AG10803 (cell line): ENCODE results near the gene CPEB1.

ENCODE experiments used
- DNase-seq: peaks from one replicate; pipeline ENCODE4 v3.0.0; 2010; ENCODE audit warnings: low read depth
- H3K4me3 ChIP-seq: 2 replicates; pipeline ENCODE4 v1.5.1; 2011; ENCODE audit warnings: mild to moderate bottlenecking, low read length, control low read depth
- TF ChIP-seq, protein P1 (sequence below): conservative IDR thresholded peaks from 2 replicates; pipeline ENCODE4 v1.5.1; 2011; ENCODE audit warnings: mild to moderate bottlenecking, low read length, control low read depth, inconsistent platforms

Gene CPEB1

DNA sequence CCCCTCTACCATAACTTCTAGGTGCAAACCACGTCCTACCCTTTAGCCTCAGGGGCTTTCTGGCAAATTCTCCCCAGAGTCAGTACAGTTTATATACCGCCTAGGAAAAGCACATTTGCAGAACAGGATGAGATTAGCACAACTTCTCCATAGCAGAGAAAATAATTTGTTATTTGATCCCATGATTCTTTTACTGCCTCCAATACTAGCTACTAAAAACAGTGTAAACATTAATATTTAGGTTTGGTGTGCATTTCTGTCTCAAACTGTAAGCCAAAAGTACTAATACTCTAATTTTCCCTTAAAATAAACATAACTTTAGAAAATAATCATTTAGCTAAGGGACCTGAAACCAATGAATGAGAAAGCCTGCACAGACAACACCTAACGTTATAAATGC, 4.5 kb downstream of the CPEB1 start:
- TF ChIP-seq, protein P1, sequence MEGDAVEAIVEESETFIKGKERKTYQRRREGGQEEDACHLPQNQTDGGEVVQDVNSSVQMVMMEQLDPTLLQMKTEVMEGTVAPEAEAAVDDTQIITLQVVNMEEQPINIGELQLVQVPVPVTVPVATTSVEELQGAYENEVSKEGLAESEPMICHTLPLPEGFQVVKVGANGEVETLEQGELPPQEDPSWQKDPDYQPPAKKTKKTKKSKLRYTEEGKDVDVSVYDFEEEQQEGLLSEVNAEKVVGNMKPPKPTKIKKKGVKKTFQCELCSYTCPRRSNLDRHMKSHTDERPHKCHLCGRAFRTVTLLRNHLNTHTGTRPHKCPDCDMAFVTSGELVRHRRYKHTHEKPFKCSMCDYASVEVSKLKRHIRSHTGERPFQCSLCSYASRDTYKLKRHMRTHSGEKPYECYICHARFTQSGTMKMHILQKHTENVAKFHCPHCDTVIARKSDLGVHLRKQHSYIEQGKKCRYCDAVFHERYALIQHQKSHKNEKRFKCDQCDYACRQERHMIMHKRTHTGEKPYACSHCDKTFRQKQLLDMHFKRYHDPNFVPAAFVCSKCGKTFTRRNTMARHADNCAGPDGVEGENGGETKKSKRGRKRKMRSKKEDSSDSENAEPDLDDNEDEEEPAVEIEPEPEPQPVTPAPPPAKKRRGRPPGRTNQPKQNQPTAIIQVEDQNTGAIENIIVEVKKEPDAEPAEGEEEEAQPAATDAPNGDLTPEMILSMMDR: no peak
- H3K4me3 ChIP-seq: no peak overlapping the region
- no peak for DNase-seq

DNA sequence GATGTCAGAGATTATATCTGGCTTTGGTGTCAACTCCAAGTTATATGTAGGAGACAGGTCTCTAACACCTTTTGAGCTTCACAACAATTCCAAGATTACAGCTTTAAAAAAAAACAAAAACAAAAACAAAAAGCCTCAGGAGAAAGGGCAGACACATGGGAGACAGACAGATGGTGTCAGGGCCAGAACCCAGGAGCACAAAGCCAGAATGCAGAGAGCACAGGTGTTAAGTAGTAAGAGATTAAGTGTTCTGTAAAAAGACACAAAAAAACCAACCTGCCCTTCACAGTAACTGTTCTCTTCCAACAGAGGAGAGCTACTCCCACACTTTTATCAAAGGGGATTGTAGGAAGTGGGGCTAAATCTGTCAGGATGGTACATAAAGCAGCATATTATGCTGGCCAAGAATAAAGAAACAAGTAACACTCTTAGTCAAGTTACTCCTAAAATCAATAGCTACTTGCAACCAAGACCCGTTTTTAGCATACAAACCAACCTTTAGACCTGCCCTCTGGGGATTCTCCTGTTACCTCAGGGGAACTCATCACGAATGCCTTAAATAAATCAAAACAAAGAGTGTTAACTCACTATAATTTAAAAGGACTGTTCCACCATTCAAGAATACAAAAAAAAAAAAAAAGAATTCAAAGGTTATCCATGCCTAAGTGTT, 5.9 kb downstream of the CPEB1 start:
- no peak overlapping the region for H3K4me3 ChIP-seq
- no peak for DNase-seq
- TF ChIP-seq, protein P1: no peak

DNA sequence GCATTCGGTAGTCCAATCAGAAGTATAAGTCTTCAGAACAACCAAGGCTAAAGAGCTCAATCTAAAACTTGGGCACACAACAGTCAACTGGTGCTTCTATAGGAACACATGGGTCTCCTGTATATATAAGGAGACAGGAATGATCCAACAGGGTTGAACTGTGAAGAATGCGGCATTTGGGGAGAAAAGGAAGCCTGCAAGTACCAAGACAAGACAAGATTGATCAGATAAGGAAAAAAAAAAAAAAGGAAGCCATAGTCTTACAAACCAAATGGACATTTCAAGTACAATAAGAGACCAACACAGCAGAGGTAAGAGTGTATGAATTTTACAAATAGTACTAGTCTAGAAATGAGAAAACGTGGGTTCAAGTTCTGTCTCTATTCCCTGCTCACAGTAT, 6.5 kb downstream of the CPEB1 start:
- TF ChIP-seq, protein P1: no peak
- H3K4me3 ChIP-seq: no peak overlapping the region
- DNase-seq: no peak

DNA sequence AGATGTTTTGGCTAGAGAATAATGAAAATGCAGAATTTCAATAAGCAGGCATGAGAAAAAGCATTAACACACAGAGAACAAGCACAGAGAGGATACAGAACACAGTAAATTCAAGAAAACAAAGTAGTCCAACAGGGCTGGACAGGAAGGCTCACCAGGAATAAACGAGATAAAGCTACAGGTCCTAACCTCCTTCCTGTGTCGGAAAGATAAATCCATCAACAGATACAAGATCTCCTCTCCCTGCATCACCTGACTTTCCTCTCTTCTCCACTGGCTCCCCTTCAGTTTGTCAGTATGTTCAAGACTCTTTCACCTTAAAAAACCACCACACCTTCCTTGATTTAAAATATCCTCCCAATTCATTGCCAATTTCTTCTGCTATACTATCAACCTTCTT, 11.4 kb downstream of the CPEB1 start:
- H3K4me3 ChIP-seq: no peak overlapping the region
- no peak for DNase-seq
- TF ChIP-seq, protein P1: no peak

DNA sequence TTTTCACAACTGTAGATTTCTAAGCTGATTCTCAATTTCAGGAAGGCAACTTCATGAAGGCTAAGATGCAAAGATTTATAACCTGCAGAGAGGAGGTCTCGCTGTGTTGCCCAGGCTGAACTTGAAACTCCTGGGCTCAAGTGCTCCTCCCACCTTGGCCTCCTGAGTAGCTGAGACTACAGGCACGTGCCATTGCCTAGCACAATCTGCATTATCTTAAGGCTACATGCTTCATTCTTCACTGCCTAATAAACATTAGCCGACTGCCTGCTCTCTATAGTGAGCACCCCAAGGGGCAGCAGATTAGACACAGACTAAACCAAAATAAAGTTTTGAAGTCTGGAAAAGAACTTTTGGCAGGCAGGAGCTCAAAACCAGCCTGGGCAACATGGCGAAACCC, 17.1 kb downstream of the CPEB1 start:
- no peak overlapping the region for H3K4me3 ChIP-seq
- TF ChIP-seq, protein P1: no peak
- no peak for DNase-seq

DNA sequence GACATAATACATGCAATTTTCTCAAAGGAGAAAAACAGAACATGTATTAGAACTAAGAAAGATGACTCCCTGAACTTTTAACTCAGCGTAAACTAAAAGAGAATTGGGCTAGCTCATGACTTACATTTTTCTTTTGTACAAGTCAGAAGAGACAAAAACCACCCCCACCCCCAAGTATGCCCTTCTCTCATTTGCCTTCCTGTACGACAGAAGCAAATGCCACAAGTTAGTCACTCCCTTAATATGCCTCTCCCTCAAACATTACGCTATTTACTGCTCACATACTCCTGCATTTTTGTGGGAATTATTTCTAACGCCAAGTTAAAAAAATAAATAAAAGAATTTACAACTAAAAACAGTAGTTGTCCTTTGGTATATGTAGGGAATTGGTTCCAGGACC, 22.0 kb downstream of the CPEB1 start:
- peak; percentile 46 for DNase-seq
- H3K4me3 ChIP-seq: no peak overlapping the region
- TF ChIP-seq, protein P1: no peak

DNA sequence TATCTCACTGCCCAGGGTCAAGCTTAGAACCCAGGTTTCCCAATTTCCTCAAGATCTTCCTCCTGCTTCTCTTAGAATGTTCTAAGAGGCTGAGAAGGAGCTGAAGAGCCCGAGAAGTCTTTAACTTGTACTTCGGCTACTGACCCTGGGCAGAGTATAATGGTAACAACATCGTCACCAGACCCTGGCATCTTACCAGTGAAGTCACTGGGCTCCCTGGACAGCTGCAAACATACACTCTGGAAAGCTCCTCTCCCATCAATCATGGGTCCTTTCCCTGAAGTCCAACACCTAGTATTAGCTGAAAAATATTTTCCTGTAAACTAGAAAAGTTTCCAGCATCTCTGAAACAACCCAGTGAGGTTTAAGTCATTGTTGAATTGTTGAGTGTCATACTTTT, 22.7 kb downstream of the CPEB1 start:
- no peak overlapping the region for H3K4me3 ChIP-seq
- TF ChIP-seq, protein P1: no peak
- DNase-seq: no peak
